Right atrium auricular region (tissue), 2 donors: Measurements from ENCODE around the gene HNRNPA3. TPM values are rescaled to one million over a fixed set of nuclear protein-coding genes. Genes with fewer than 3 reads are reported as not detected.

Experiments used
- DNase-seq: peaks from one replicate; pipeline ENCODE4 v3.0.0-alpha.2; 2019; ENCODE audit warnings: low spot score
- H3K27ac ChIP-seq, 2 donors: fragments of 200-600 bp; sonication (generic); 1 replicate in 1 of 2; 2 replicates in 1 of 2; pipeline ENCODE4 v1.5.1; 2016 to 2019
- H3K27me3 ChIP-seq, 2 donors: fragments of 200-600 bp; sonication (generic); one replicate each; pipeline versions ENCODE4 v1.5.1 to v1.6.0; 2017 to 2019
- H3K36me3 ChIP-seq: fragments of 200-600 bp; sonication (generic); one replicate; pipeline ENCODE4 v1.5.1; 2016
- H3K4me1 ChIP-seq, 2 donors: fragments of 200-600 bp; sonication (generic); one replicate each; pipeline versions ENCODE4 v1.5.1 to v1.6.0; 2017 to 2019
- H3K4me3 ChIP-seq, 2 donors: fragments of 200-600 bp; sonication (generic); 1 replicate in 1 of 2; 2 replicates in 1 of 2; pipeline ENCODE4 v1.5.1; 2017 to 2019; ENCODE audit warnings: mild to moderate bottlenecking in 1 of 2, moderate library complexity in 1 of 2
- H3K9me3 ChIP-seq, 2 donors: fragments of 200-600 bp; sonication (generic); one replicate each; pipeline ENCODE4 v1.5.1; 2019
- total RNA-seq, 2 donors: library from RNA; depleted of rRNA; stranded (reverse); fragments of >200 nt; gene quantifications; one replicate each; pipeline ENCODE4 v1.1.0, GENCODE V29; 2016
- TF ChIP-seq, protein P1 (sequence below), 2 donors: fragments of 200-600 bp; sonication (generic); IDR thresholded peaks; one replicate each; pipeline ENCODE4 v1.5.1; 2019; ENCODE audit warnings: antibody characterized with exemption in 2 of 2

HNRNPA3 gene
- total RNA-seq, result 10 to 100 TPM; 24.1 to 28.1 TPM

DNA sequence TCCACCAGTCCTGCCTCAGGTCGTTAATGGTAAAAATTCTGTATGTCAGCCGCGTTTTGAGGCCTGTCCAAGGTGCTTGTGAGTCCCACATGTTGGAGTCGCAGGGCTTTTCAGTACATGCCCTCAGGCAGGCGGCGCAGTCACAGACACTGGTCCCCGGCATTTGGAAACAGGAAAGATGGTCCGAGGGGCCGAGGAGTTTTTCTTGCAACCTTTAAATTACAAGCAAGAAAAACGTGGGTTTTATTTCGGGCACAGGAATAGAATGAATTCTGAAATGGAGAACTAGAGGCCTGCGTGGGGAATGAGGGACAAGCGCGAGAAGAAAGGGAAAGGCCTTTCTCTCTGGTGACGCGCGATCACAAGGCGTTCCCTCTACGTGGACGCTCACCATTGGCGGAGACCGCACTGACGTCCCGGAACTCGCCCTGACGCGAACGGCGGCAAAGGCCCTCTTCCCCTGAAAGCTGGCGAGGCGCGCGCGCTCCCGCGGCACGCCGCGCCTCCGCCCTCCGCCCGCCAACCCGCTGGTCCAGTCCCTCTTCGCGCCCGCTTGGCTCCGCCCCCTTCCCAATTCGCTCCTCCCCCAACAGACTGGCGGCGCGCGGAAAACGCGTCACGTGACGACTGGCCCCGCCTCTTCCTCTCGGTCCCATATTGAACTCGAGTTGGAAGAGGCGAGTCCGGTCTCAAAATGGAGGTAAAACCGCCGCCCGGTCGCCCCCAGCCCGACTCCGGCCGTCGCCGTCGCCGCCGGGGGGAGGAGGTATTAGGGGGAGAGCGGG is at the start of gene HNRNPA3:
TSS of gene HNRNPA3 (plus strand) at position 689 of the 785 bp plus-strand sequence. CDS start at position 695, 6 bp downstream.
- TF ChIP-seq, protein P1, sequence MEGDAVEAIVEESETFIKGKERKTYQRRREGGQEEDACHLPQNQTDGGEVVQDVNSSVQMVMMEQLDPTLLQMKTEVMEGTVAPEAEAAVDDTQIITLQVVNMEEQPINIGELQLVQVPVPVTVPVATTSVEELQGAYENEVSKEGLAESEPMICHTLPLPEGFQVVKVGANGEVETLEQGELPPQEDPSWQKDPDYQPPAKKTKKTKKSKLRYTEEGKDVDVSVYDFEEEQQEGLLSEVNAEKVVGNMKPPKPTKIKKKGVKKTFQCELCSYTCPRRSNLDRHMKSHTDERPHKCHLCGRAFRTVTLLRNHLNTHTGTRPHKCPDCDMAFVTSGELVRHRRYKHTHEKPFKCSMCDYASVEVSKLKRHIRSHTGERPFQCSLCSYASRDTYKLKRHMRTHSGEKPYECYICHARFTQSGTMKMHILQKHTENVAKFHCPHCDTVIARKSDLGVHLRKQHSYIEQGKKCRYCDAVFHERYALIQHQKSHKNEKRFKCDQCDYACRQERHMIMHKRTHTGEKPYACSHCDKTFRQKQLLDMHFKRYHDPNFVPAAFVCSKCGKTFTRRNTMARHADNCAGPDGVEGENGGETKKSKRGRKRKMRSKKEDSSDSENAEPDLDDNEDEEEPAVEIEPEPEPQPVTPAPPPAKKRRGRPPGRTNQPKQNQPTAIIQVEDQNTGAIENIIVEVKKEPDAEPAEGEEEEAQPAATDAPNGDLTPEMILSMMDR (IDR thresholded peaks at IDR 0.05), result peak in 1 of 2 donors; percentile 56

DNA sequence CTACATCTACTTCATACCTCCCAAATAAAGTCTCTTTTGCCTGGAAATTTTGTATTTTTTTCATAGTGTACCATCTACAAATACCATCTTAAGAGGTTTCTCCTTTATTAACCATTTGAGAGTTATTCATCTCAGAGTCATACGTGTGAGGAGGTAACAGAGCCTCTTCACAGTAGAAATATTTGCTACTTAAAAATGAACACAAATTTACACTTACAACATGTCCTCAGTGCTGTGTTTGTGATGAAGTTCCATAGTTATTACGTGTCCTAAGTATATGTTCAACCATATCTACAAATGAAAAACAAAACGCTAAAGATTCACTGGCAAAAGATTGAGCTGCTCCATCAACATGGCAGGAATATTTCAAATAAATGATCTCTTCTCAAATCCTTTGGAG is 48.5 kb upstream of the HNRNPA3 start:
- no peak for DNase-seq
- TF ChIP-seq, protein P1 (IDR thresholded peaks at IDR 0.05), result no peak
- peak overlapping the region in 1 of 2 donors; percentile 87 for H3K27ac ChIP-seq
- no peaks in the 10 kb centered on the region for H3K27me3 ChIP-seq
- peak overlapping the region; percentile 18 to 46 for H3K4me3 ChIP-seq
- H3K4me1 ChIP-seq, result peaks cover 0 to 19% of the 10 kb centered on the region in 2 donors
- H3K9me3 ChIP-seq, result no peaks in the 10 kb centered on the region
- H3K36me3 ChIP-seq, result no peaks in the 10 kb centered on the region

More for the DNA sequence above, at the start of gene HNRNPA3:
- peak within 1 kb of the TSS; percentile 81 to 88 for H3K4me3 ChIP-seq
- no peaks in the 10 kb centered on the region for H3K27me3 ChIP-seq
- DNase-seq, result peak; percentile 99
- peaks cover 0 to 48% of the 10 kb centered on the region in 2 donors for H3K4me1 ChIP-seq
- peak within 1 kb of the TSS; percentile 97 to 100 for H3K27ac ChIP-seq
- H3K36me3 ChIP-seq, result peaks cover 25% of the 10 kb centered on the region
- no peaks in the 10 kb centered on the region for H3K9me3 ChIP-seq

DNA sequence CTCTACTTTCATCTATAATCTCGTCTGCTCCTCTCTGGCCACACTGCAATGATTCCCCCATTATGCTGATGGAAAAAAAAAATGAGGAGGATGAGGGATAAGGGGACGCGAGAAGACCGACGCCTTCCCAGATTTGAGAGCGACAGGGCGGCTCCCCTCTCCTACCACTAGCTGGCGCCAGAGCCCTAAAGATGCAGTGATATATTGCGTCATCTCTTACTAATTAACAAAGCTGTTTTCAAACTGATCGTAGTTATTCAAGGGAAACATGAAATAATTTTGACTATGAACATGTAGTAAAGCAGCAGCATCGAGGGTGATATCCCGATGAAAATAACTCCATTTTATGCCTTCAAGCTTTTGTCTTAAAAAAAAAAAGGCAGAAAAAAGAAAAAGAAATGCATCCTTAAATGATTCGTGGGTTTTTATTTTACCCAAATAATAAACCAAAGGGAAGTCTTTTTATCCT is 48.0 kb upstream of the HNRNPA3 start:
- H3K27ac ChIP-seq, result peak overlapping the region; percentile 83 to 87
- no peaks in the 10 kb centered on the region for H3K36me3 ChIP-seq
- peak; percentile 92 for DNase-seq
- TF ChIP-seq, protein P1 (IDR thresholded peaks at IDR 0.05), result peak; percentile 99
- no peaks in the 10 kb centered on the region for H3K27me3 ChIP-seq
- no peaks in the 10 kb centered on the region for H3K9me3 ChIP-seq
- peak overlapping the region; percentile 18 to 46 for H3K4me3 ChIP-seq
- H3K4me1 ChIP-seq, result peaks cover 0 to 19% of the 10 kb centered on the region in 2 donors

DNA sequence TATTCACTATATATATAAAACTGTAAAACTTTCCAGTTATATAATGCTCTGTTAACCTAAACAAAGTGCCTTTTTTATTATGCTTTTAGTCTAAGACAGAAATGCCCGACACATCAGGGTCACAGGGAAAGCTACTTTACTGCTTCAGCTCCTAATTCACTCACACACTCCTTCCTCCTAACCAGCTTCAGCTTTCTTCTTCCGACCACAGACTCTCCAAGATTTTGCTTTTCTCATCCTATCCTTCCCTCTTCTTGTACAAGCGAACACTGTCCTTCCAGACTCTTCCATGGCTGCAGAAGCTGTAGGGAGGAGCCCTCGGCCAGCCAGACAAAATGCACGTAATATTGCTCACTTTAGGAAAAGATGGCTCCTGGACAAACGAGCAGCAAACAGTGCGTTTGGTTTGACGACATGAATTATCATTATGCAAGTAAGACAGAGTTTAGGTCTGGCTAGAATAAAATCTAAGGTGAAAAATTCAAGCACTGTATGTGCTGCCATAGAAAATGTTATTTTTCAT is 47.5 kb upstream of the HNRNPA3 start:
- H3K4me3 ChIP-seq, result peak overlapping the region; percentile 18 to 46
- H3K27ac ChIP-seq, result peak overlapping the region; percentile 83 to 87
- no peaks in the 10 kb centered on the region for H3K36me3 ChIP-seq
- no peaks in the 10 kb centered on the region for H3K27me3 ChIP-seq
- peak; percentile 74 for DNase-seq
- H3K9me3 ChIP-seq, result no peaks in the 10 kb centered on the region
- TF ChIP-seq, protein P1 (IDR thresholded peaks at IDR 0.05), result no peak
- peaks cover 0 to 19% of the 10 kb centered on the region in 2 donors for H3K4me1 ChIP-seq

DNA sequence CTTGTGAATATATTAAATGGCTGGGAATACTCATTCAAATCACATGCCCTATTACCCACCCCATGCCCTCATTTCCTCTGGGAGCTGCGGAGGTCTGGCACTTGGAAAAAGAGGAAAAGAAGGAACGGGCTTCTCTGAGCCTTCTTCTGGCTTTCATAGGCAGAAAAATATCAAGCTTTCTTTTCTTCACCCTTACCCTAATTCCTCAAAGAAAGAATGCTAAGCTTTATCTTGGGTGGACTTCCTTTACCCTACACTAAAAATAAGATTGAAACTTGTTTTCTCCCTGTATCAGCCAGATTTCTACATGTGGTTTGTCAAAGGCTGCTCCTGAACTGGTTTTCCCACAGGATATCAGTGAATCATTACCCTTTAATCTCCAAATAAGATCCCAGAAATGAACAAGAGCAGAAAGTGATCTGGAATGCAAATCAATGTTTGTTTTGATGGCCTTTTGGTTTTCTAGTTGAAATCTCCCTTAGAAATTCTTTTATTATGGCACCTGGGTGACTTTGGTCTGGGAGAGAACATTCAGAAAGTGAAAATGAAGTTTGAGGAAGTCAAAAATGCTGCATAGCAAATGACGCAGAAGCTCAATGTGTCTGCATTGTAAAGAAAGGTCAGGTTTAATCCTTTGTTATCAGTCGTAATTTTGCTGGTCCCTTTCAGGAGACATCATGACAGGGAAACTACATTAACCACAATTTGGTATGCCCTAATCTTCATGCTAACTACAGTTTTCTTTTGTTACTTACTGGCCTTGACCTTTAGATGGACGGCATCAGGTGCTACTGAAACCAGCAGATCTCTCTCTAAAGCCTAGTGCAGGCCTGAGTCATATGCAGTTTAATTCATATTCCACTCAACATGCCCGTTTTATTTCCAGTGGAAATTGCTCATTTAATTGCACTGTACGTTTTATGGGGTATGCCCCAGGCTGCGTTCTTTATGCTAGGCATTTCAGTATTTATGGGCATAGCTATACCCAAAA is 46.6 kb upstream of the HNRNPA3 start:
- H3K9me3 ChIP-seq, result no peaks in the 10 kb centered on the region
- H3K27ac ChIP-seq, result peak overlapping the region; percentile 83 to 87
- TF ChIP-seq, protein P1 (IDR thresholded peaks at IDR 0.05), result no peak
- DNase-seq, result peak; percentile 65
- H3K27me3 ChIP-seq, result no peaks in the 10 kb centered on the region
- H3K36me3 ChIP-seq, result no peaks in the 10 kb centered on the region
- peaks cover 0 to 19% of the 10 kb centered on the region in 2 donors for H3K4me1 ChIP-seq
- H3K4me3 ChIP-seq, result peak overlapping the region in 1 of 2 donors; percentile 46
